Lower leg skin (tissue), 4 donors: Measurements from ENCODE around the gene PSD4. TPM values are rescaled to one million over a fixed set of nuclear protein-coding genes. Genes with fewer than 3 reads are reported as not detected.

Experiments
- DNase-seq, 2 donors: peaks; one replicate each; pipeline ENCODE4 v3.0.0-alpha.2; 2019; ENCODE audit warnings: low spot score in 2 of 2
- H3K4me3 ChIP-seq: fragments of 200-600 bp; sonication (generic); 2 replicates; pipeline ENCODE4 v1.5.1; 2017; ENCODE audit warnings: mild to moderate bottlenecking, low read depth; ENCODE audit not compliant: poor library complexity, severe bottlenecking
- POLR2A ChIP-seq, 2 donors: fragments of 450-650 bp; IDR thresholded peaks; one replicate each; pipeline ENCODE4 v1.6.1; 2016 to 2017; ENCODE audit warnings: antibody characterized with exemption in 2 of 2, mild to moderate bottlenecking in 1 of 2, moderate library complexity in 1 of 2
- WGBS, 2 donors: methylation state at CpG; one replicate each; pipeline ENCODE4 v1.1.5; 2018; 5-methylcytosine and 5-hydroxymethylcytosine counted together
- intact Hi-C: fragments of 100-400 bp; cut with DNase I; formaldehyde crosslinking; loops from one replicate; pipeline ENCODE4 v1.15.0; 2023; ENCODE audit warnings: low total_unique reads
- total RNA-seq, 4 donors: library from RNA; depleted of rRNA; stranded (reverse); fragments of >200 nt; gene quantifications; one replicate each; pipeline ENCODE4 v1.1.0, GENCODE V29; 2016
- TF ChIP-seq, protein P1 (sequence below), 3 donors: fragments of 450-650 bp; IDR thresholded peaks; one replicate each; pipeline ENCODE4 v1.5.1; 2016; ENCODE audit warnings: antibody characterized with exemption in 3 of 3, mild to moderate bottlenecking in 3 of 3, moderate library complexity in 2 of 3

The PSD4 gene
- total RNA-seq, 4 donors from 2014 or later: 58.1 to 99.2 (median 87.6) TPM

- 76 to 81% methylated on average over 8 of the region's 8 CpGs for WGBS, 2 donors
- intact Hi-C loops: no loop called here
- H3K4me3 ChIP-seq: no peak overlapping the region
- peak in 1 of 2 donors; percentile 83 for DNase-seq
- TF ChIP-seq POLR2A (IDR thresholded peaks at IDR 0.05): no peak
- TF ChIP-seq, protein P1, sequence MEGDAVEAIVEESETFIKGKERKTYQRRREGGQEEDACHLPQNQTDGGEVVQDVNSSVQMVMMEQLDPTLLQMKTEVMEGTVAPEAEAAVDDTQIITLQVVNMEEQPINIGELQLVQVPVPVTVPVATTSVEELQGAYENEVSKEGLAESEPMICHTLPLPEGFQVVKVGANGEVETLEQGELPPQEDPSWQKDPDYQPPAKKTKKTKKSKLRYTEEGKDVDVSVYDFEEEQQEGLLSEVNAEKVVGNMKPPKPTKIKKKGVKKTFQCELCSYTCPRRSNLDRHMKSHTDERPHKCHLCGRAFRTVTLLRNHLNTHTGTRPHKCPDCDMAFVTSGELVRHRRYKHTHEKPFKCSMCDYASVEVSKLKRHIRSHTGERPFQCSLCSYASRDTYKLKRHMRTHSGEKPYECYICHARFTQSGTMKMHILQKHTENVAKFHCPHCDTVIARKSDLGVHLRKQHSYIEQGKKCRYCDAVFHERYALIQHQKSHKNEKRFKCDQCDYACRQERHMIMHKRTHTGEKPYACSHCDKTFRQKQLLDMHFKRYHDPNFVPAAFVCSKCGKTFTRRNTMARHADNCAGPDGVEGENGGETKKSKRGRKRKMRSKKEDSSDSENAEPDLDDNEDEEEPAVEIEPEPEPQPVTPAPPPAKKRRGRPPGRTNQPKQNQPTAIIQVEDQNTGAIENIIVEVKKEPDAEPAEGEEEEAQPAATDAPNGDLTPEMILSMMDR (IDR thresholded peaks at IDR 0.05): no peak
Measured at GRCh38 chr2:113175042-113175628, 1.4 kb downstream of the PSD4 start.

DNA sequence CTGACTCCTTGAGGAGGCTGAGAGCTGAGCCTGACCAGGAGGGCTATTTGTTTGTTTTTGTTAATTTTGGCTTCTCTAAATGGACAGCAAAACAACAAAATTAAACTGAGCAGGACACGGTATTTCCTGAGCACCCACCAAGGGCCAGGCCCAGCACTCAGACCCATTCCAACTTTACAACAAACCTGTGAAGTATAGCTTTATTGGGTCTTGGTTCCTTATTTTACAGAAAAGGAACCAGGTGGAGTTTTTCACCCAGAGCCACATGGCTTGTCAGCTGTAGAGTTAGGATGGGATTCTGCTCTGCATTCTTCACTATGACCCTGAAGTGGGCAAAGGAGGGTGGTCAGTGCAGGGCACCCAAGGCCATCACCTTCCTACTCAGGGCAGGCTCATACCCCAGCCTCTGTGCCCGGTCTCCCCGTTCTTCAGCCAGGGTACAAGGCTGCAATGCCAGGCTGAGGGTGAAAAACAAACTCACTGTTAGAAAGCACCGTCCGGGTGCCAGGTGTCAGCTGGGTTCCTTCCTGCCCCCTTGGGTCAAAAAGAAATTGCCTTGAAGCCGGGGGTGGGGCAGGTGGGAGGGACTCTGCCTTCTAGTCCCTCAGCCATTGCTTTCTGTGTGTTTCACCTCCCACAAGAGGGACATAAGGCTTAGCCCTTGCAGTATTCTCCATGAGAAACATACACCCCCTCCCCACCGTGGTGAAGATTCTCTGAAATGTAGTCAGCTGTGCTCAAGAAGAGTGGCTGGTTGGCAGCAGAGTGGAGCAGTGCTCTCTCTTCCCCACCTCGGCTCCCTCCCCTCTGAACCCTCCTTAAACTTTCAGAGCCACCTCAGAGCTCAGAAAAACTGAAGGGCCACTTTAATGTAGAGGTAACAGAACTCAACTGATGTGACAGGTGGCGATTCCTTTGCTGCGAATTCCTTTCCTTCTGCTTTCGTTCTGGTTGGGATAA, 2.2 kb downstream of the PSD4 start:
- peak in 1 of 2 donors; percentile 72 for DNase-seq
- no peak overlapping the region for H3K4me3 ChIP-seq
- WGBS, 2 donors: 65 to 71% methylated on average over 11 of the region's 11 CpGs
- intact Hi-C loops: no loop called here
- TF ChIP-seq, protein P1 (IDR thresholded peaks at IDR 0.05): no peak
- TF ChIP-seq POLR2A (IDR thresholded peaks at IDR 0.05): no peak

- TF ChIP-seq POLR2A (IDR thresholded peaks at IDR 0.05): no peak
- TF ChIP-seq, protein P1 (IDR thresholded peaks at IDR 0.05): no peak
- intact Hi-C loops: no loop called here
- WGBS, 2 donors: 90 to 91% methylated on average over 7 of the region's 7 CpGs
- peak in 1 of 2 donors; percentile 37 for DNase-seq
- H3K4me3 ChIP-seq: no peak overlapping the region
Measured at GRCh38 chr2:113176696-113177355, 3.1 kb downstream of the PSD4 start.

GRCh38 chr2:113178069-113178746, 4.4 kb downstream of the PSD4 start:
- H3K4me3 ChIP-seq: no peak overlapping the region
- intact Hi-C loops: no loop called here
- 85 to 87% methylated on average over 11 of the region's 11 CpGs for WGBS, 2 donors
- no peak for TF ChIP-seq POLR2A (IDR thresholded peaks at IDR 0.05)
- TF ChIP-seq, protein P1 (IDR thresholded peaks at IDR 0.05): no peak
- peak in 1 of 2 donors; percentile 58 for DNase-seq

DNA sequence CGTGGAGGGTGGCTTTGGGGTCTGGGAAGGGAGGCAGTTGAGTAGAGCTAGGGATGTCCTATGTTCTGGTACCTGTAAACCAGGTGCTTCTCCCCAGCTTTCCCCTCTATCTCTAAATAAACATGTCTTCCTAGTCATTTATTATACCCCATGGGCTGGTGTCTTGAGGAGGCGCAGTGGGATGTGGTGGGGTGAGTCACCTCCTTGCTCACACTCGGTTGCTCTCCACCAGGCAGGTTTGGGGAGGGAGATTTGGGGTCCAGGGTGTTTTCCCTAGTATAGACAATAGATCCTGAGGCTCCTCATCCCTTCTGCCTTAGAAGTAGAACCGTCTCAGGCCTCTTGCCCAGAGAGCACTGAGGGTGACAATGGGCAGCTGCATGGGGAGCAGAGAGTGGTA, 5.1 kb downstream of the PSD4 start:
- H3K4me3 ChIP-seq: no peak overlapping the region
- TF ChIP-seq, protein P1 (IDR thresholded peaks at IDR 0.05): no peak
- TF ChIP-seq POLR2A (IDR thresholded peaks at IDR 0.05): no peak
- WGBS, 2 donors: 88 to 91% methylated on average over 4 of the region's 4 CpGs
- intact Hi-C loops: no loop called here
- DNase-seq: peak in 1 of 2 donors; percentile 46
